ENCODE measurements around the gene CFHR2.
"Not testable (repeated sequence)": the region's sequence is repeated elsewhere in the genome, so short reads cannot be mapped to it uniquely, and the experiment has no call there.

The CFHR2 gene

DNA sequence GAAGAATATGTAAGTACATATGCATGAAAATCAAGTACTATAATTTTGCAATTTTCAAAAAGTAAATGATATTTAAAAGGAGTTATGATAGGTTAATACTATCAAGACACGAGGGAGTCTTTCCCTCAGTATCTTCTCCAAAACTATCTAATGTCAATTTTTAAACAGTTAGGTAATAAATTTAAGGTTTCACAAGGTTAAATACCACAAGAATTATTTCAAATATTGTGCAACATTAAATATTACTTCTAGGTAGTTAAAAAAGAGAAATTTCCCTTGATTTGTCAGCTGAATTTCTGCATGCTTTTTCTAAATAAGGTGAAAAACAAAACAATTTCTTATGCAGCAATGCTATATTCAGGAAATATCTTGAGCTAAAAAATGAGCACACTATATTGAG, 37.3 kb downstream of the CFHR2 start:
- no peak for TF ChIP-seq CTCF (conservative IDR thresholded peaks at IDR 0.05; ENCODE audit: low read depth, low read length)
- H3K4me3 ChIP-seq (ENCODE audit: low read length): no peak overlapping the region
- DNase-seq (ENCODE audit: low read depth): no peak

GRCh38 chr1:196982247-196982646, 38.7 kb downstream of the CFHR2 start:
- not testable (repeated sequence) for H3K4me3 ChIP-seq (ENCODE audit: low read length); DNase-seq (ENCODE audit: low read depth)

DNA sequence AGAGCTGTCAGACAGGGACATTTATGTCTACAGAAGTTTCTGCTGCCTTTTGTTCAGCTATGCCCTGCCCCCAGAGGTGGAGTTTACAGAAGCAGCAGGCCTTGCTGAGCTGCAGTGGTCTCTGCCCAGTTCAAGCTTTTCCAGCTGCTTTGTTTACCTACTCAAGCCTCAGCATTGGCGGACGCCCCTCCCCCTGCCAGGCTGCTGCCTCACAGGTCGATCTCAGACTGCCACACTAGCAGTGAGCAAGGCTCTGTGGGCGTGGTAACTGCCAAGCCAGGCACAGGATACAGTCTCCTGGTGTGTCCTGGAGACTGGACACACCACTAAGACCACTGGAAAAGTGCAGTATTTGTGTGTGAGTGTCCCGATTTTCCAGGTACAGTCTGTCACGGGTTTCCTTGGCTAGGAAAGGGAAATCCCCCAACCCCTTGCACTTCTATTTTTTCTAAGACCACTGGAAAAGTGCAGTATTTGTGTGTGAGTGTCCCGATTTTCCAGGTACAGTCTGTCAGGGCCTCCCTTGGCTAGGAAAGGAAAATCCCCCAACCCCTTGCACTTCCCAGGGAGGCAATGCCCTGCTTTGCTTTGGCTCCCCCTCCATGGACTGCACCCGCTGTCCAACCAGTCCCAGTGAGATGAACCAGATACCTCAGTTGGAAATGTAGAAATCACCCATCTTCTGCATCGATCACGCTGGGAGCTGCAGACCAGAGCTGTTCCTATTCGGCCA, 48.5 kb downstream of the CFHR2 start:
- peak; percentile 4 for DNase-seq (ENCODE audit: low read depth)
- not testable (repeated sequence) for H3K4me3 ChIP-seq (ENCODE audit: low read length)

- TF ChIP-seq CTCF (conservative IDR thresholded peaks at IDR 0.05; ENCODE audit: low read depth, low read length): no peak
Measured at GRCh38 chr1:196993916-196994315, 50.4 kb downstream of the CFHR2 start.

GRCh38 chr1:196997423-196997822, 53.9 kb downstream of the CFHR2 start:
- DNase-seq (ENCODE audit: low read depth): peak; percentile 6
- TF ChIP-seq CTCF (conservative IDR thresholded peaks at IDR 0.05; ENCODE audit: low read depth, low read length): no peak
- no peak overlapping the region for H3K4me3 ChIP-seq (ENCODE audit: low read length)

More at GRCh38 chr1:196993916-196994315, 50.4 kb downstream of the CFHR2 start:
- no peak for DNase-seq (ENCODE audit: low read depth)
- H3K4me3 ChIP-seq (ENCODE audit: low read length): no peak overlapping the region

DNA sequence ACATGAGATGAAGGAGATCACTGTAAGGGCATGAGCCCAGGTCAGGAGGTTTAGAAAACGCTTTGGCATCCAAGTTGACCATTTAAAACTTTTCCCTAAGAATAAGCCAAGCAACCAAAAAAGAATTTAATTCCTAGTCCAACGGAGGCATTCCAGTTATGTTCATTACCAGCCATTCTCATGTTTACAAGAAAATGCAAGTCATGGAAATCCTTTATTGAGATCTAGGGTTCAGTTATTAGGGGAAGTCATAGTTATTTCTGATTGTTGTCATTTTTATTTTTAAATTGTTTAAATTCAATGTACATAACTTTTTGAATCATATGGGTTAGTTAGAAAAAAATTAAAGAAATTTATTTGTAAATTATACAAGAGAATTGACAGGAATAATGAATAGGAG, 58.3 kb downstream of the CFHR2 start:
- TF ChIP-seq CTCF (conservative IDR thresholded peaks at IDR 0.05; ENCODE audit: low read depth, low read length): no peak
- DNase-seq (ENCODE audit: low read depth): no peak
- no peak overlapping the region for H3K4me3 ChIP-seq (ENCODE audit: low read length)

DNA sequence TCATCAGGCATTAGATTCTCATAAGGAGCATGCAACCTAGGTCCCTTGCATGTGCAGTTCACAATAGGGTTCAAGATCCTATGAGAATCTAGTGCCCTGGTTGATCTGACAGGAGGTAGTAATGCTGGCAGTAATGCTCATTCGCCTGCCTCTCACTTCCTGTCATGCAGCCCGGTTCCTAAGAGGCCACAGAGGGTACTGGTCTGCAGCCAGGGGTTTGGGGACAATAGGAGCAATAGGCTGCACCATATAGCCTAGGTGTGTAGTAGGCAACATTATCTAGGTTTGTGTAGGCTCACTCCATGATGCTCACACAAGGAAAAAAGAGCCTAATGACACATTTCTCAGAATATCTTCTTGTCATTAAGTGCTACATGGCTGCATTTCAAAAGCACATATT, 59.6 kb downstream of the CFHR2 start:
- no peak for DNase-seq (ENCODE audit: low read depth)
- TF ChIP-seq CTCF (conservative IDR thresholded peaks at IDR 0.05; ENCODE audit: low read depth, low read length): no peak
- no peak overlapping the region for H3K4me3 ChIP-seq (ENCODE audit: low read length)

DNA sequence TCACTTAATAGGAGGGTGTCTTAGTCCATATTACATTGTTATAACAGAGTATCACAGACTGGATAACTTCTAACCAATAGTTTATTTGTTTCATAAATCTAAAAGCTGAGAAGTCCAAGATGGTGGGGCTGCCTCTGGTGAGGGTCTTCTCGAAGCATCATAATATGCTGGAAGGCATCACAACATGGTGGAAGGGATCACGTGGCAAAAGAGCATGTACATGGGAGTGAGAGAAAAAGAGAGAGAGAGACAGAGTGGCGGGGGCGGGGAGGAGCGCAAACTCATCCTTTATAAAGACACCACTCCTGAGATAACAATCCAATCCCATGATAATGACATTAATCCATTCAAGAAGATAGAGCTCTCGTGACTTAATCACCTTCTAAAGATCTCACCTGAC, 65.3 kb downstream of the CFHR2 start:
- DNase-seq (ENCODE audit: low read depth): no peak
- H3K4me3 ChIP-seq (ENCODE audit: low read length): no peak overlapping the region
- TF ChIP-seq CTCF (conservative IDR thresholded peaks at IDR 0.05; ENCODE audit: low read depth, low read length): no peak
